Measurements from ENCODE around the gene PAPOLG. TPM values are rescaled to one million over a fixed set of nuclear protein-coding genes. Genes with fewer than 3 reads are reported as not detected.

Gene PAPOLG
- total RNA-seq, 1 donor: 21.6 TPM

DNA sequence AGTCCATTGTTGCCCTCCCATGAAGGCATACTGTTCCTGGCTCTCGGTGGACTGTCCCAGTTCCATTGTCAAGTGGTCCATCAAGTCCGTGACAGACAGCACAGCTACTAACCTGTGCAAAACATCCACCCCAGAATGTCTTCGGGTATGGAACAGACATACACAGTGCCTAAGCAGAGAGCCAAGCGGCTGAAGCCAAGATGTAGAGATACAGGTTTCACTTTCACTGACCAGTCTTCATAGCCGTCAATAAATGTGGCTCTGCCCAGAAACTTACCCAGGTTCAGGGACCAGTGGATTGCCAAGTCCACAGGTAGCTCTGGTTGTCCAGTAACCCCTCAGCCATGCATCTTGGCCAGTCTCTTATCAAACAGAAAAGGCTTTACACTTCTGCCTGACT lies 10.7 kb upstream of the PAPOLG start:
- no peaks in the 10 kb centered on the region for H3K27me3 ChIP-seq (ENCODE audit: insufficient read depth, low read length)
- H3K4me1 ChIP-seq (ENCODE audit: insufficient read depth, low read length): peaks cover 14% of the 10 kb centered on the region
- no peaks in the 10 kb centered on the region for H3K9me3 ChIP-seq (ENCODE audit: low read depth, low read length)
- H3K4me3 ChIP-seq (ENCODE audit: low read length): no peak overlapping the region

DNA sequence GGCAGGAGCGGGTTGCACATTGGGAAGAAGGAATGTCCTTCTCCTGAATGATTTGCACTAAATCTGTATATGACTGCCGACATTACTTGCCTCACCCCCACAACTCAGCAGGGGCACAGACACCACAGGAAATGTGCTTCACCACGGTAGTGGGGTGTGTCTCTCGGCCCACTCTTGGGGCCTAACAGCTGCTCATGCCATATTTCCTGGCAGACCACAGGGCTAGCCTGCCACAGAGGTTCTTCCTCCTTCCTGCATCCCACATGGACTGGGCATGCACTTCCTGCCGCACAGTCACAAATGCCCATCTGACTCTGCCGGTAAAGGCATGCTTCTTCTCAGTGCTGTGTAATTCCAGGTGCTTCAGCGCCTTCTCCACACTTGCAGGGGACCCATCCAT lies 10.3 kb upstream of the PAPOLG start:
- peaks cover 14% of the 10 kb centered on the region for H3K4me1 ChIP-seq (ENCODE audit: insufficient read depth, low read length)
- no peaks in the 10 kb centered on the region for H3K9me3 ChIP-seq (ENCODE audit: low read depth, low read length)
- no peak overlapping the region for H3K4me3 ChIP-seq (ENCODE audit: low read length)
- no peaks in the 10 kb centered on the region for H3K27me3 ChIP-seq (ENCODE audit: insufficient read depth, low read length)

DNA sequence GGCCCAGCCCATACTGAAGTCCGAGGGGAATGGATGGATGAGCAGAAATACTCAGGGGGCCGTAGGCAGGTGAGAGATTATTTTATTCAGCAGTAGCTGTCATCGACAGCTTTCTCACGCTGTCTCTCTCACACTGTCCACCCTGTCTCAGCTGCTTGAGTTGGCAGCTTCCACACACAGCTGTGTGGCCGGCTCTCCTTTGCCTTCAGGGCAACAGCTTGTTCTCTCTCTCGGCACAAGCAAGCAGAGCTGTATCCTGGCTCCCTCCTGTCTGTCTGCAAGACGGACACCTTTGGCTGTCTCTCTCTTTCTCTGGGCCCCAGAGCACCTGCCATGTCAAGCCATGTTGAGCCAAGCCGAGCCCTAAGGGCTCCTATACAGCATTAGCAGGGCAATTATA lies 9.8 kb upstream of the PAPOLG start:
- Histone ChIP-seq H3K4me3 (ENCODE audit: low read length) (no peak overlapping the region), H3K9me3 (ENCODE audit: low read depth, low read length) (no peaks in the 10 kb centered on the region), H3K27me3 (ENCODE audit: insufficient read depth, low read length) (no peaks in the 10 kb centered on the region), H3K4me1 (ENCODE audit: insufficient read depth, low read length) (peaks cover 14% of the 10 kb centered on the region)

DNA sequence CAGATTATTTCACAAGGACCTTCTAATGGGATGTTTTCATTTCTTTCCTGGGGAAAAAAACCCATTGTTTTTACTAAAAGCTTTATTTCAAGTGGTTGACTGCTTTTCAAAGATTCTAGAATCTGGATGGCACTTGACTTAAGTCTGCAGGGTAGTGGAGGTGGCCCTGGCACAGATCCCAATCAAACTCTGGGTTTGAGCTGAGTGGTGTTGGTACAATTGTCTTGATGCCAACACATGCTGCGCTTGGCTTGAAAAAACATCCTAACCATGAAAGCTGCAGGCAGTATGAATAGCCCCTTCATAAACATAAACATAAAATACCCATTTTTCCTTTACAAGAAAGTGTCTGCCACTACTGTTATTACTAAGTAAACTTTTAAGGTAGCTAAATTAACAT lies 3.6 kb downstream of the PAPOLG start:
- H3K4me3 ChIP-seq (ENCODE audit: low read length): no peak overlapping the region
- no peaks in the 10 kb centered on the region for H3K9me3 ChIP-seq (ENCODE audit: low read depth, low read length)
- H3K27me3 ChIP-seq (ENCODE audit: insufficient read depth, low read length): no peaks in the 10 kb centered on the region
- H3K4me1 ChIP-seq (ENCODE audit: insufficient read depth, low read length): peaks cover 16% of the 10 kb centered on the region

DNA sequence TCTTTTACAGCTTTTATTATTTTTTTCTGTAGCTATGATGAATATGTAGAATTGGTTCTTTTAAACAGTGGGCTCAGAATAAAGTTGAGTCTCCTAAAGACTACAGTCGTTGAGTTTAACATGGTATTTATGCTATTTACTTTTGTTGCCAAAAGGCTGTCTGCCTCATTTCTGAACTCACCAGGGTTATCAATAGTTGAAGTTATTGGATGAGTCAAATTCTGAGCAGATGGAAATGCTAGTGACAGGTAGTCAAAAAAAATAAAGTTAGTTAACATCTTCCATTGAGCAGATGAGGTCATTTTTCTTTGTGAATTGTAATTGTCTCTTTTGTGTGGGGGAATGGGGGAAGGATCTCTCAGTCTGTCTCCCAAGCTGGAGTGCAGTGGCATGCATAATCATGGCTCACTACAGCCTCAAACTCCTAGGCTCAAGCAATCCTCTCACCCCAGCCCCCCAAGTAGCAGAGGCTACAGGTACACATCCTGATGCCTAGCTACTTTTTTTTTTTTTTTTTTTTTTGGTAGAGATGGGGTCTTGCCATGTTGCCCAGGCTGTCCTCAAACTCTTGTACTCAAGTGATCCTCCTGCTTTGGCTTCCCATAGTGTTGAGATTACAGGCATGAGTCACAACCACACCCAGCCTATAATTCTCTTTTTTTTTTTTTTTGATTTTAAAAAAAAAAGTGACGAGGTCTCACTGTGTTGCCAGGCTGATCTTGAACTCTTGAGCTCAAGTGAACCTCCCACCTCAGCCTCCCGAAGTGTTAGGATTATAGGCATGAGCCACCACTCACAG lies 8.9 kb downstream of the PAPOLG start:
- Histone ChIP-seq H3K27me3 (ENCODE audit: insufficient read depth, low read length) (no peaks in the 10 kb centered on the region), H3K9me3 (ENCODE audit: low read depth, low read length) (no peaks in the 10 kb centered on the region), H3K4me3 (ENCODE audit: low read length) (no peak overlapping the region)

DNA sequence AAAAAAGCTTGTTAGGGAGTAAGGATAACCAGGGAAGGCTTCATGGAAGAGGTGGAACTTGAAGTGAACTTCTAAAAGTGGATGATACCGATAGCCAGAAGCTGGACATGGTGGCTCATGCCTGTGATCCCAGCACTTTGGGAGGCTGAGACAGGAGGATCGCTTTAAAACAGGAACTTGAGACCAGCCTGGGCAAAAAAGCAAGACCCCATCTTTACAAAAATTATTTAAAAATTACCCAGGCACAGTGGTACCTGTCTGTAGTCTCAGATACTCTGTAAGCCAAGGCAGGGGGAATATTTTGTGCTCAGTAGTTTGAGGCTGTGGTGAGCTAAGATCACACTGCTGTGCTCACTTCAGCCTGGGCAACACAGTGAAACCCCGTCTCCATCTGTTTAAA lies 10.2 kb downstream of the PAPOLG start:
- Histone ChIP-seq H3K27me3 (ENCODE audit: insufficient read depth, low read length) (no peaks in the 10 kb centered on the region), H3K4me3 (ENCODE audit: low read length) (no peak overlapping the region)

More for the DNA sequence above, 8.9 kb downstream of the PAPOLG start:
- H3K4me1 ChIP-seq (ENCODE audit: insufficient read depth, low read length): peaks cover 5% of the 10 kb centered on the region

DNA sequence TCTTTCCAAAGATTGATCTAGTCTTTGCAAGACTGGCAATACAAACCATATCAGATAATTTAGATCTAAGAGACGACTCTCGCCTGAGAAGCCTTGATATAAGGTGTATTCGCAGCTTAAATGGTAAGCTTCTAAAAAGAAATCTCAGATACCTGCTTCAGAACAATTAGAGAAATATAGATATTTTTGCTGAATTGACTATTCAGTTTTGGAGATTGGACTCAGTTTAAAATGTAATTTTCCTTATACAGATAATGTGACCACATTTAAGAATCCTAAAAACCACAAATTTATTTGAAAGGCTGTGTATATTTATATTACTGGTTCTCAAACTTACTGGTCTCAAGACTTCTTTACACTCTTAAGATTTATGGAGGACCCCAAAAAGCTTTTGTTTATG lies 15.4 kb downstream of the PAPOLG start:
- no peaks in the 10 kb centered on the region for H3K9me3 ChIP-seq (ENCODE audit: low read depth, low read length)
- no peaks in the 10 kb centered on the region for H3K4me1 ChIP-seq (ENCODE audit: insufficient read depth, low read length)
- H3K27me3 ChIP-seq (ENCODE audit: insufficient read depth, low read length): no peaks in the 10 kb centered on the region
- no peak overlapping the region for H3K4me3 ChIP-seq (ENCODE audit: low read length)

More for the DNA sequence above, 10.2 kb downstream of the PAPOLG start:
- H3K4me1 ChIP-seq (ENCODE audit: insufficient read depth, low read length): peaks cover 5% of the 10 kb centered on the region
- no peaks in the 10 kb centered on the region for H3K9me3 ChIP-seq (ENCODE audit: low read depth, low read length)

DNA sequence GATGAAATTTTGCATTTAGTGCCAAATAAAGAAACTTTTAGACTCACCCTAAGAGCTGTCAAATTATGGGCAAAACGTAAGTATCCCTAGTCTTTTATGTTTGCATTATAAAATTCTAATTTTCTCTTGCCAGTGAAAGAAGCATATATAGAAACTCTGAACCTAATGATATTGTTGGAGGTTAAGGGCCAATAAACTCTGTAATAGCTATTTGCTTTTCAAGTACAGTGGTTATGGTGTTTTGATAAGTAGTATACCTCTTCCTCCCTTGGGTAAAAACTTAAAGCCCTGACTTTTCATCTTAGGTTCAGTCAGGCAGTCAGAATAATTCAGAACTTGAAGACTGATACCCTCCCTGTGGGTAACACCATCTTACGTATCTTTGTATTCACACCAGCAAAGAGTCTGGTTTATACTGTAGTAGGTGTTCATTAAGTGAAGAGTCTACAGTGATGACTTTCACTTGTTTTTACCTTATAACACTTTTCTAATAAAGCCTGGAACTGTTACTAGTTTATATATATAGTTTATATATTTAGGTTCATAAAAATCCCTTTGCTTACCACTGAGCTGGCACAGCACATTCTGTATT lies 19.1 kb downstream of the PAPOLG start:
- Histone ChIP-seq H3K4me1 (ENCODE audit: insufficient read depth, low read length) (peaks cover 1% of the 10 kb centered on the region), H3K27me3 (ENCODE audit: insufficient read depth, low read length) (no peaks in the 10 kb centered on the region), H3K4me3 (ENCODE audit: low read length) (no peak overlapping the region), H3K9me3 (ENCODE audit: low read depth, low read length) (no peaks in the 10 kb centered on the region)

DNA sequence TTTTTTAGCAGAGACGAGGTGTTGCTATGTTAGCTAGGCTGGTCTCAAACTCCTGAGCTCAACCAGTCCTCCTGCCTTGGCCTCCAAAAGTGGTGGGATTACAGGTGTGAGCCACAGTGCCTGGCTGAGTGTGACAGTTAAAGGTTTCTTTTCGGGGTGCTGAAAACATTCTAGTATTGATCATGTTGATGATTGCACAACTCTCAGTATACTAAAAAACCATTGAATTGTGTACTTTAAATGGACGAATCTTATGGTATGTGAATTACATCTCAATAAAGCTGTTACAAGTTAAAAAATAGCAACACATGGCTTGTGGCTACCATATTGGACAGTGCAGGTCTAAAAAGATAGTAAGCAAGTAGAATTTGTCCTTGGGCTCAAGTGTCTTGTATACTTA lies 22.3 kb downstream of the PAPOLG start:
- Histone ChIP-seq H3K27me3 (ENCODE audit: insufficient read depth, low read length) (no peaks in the 10 kb centered on the region), H3K4me3 (ENCODE audit: low read length) (no peak overlapping the region), H3K4me1 (ENCODE audit: insufficient read depth, low read length) (peaks cover 12% of the 10 kb centered on the region), H3K9me3 (ENCODE audit: low read depth, low read length) (no peaks in the 10 kb centered on the region)

DNA sequence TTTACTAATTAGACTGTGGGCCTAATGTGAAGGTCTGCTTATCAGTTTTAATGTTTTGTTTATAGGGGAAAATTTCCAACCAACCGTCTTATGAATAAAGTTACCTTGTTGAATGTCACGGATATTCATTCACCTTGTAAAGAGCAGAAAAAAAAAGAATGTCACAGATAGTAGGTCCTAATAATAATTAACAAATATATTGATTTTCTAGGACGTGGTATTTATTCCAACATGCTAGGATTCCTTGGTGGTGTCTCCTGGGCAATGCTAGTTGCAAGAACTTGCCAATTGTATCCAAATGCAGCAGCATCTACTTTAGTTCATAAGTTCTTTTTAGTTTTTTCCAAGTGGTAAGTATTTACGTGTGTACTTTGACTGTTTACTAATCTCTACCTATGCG lies 23.4 kb downstream of the PAPOLG start:
- Histone ChIP-seq H3K9me3 (ENCODE audit: low read depth, low read length) (no peaks in the 10 kb centered on the region), H3K27me3 (ENCODE audit: insufficient read depth, low read length) (no peaks in the 10 kb centered on the region), H3K4me3 (ENCODE audit: low read length) (no peak overlapping the region), H3K4me1 (ENCODE audit: insufficient read depth, low read length) (peaks cover 12% of the 10 kb centered on the region)

DNA sequence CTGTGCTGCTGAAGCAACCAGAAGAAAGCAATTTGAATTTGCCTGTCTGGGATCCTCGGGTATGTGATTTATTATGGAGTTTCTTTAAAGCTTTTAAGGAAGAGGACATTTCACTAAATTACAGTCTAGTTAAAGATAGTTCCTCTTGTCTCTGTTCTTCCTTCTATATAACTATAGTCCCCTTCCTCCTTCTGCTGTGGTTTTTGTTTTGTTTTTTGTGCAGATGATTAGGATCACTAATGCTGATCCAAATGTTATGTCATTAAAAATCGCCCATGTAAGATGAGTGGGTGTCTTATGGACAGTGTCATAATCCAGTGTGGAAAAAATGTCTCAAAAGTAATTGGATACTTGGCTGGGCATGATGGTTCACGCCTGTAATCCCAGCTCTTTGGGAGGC lies 24.7 kb downstream of the PAPOLG start:
- H3K27me3 ChIP-seq (ENCODE audit: insufficient read depth, low read length): no peaks in the 10 kb centered on the region
- H3K4me3 ChIP-seq (ENCODE audit: low read length): no peak overlapping the region
- peaks cover 12% of the 10 kb centered on the region for H3K4me1 ChIP-seq (ENCODE audit: insufficient read depth, low read length)
- H3K9me3 ChIP-seq (ENCODE audit: low read depth, low read length): no peaks in the 10 kb centered on the region

DNA sequence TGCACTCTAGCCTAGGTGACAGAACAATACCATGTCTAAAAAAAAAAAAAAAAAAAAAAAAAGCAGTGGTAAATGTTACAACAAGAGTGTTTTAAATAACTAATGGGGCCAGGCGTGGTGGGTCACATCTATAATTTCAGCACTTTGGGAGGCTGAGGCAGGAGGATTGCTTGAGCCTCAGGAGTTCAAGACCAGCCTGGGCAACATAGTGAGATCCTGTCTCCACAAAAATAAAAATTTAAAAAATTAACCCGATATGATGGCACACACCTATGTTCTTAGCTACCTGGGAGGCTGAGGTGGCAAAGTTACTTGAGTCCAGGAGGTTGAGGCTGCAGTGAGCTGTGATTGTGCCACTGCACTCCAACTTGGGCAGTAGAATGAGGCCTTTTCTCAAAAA lies 37.1 kb downstream of the PAPOLG start:
- Histone ChIP-seq H3K9me3 (ENCODE audit: low read depth, low read length) (no peaks in the 10 kb centered on the region), H3K4me1 (ENCODE audit: insufficient read depth, low read length) (peaks cover 23% of the 10 kb centered on the region), H3K4me3 (ENCODE audit: low read length) (no peak overlapping the region), H3K27me3 (ENCODE audit: insufficient read depth, low read length) (no peaks in the 10 kb centered on the region)

DNA sequence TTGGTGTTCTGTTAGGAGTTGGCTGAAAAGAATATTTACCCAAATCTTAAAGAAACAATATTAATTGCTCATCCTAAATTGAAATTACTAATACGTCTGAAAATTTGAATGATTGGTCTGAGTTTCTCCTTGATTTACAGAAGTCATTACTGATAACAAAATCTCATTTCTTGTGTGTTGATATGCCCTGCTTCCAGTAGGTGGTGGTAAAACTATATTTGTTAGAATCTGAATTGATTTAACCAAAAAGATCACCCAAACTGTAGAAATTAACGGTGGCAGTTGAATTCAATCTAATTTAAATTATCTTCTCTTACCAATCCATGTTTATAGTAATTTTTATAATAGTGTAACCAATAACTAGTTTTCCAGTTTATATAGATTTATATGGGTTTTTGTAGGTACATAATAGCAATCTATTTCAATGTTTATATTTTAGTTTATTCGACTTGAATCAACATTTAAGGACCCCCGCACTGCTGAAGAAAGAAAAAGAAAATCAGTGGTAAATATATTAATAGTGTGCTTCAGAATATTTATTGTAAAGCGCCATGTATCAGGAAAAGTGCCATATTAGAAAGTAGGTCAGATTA lies 38.3 kb downstream of the PAPOLG start:
- Histone ChIP-seq H3K9me3 (ENCODE audit: low read depth, low read length) (no peaks in the 10 kb centered on the region), H3K27me3 (ENCODE audit: insufficient read depth, low read length) (no peaks in the 10 kb centered on the region), H3K4me3 (ENCODE audit: low read length) (no peak overlapping the region), H3K4me1 (ENCODE audit: insufficient read depth, low read length) (peaks cover 23% of the 10 kb centered on the region)

DNA sequence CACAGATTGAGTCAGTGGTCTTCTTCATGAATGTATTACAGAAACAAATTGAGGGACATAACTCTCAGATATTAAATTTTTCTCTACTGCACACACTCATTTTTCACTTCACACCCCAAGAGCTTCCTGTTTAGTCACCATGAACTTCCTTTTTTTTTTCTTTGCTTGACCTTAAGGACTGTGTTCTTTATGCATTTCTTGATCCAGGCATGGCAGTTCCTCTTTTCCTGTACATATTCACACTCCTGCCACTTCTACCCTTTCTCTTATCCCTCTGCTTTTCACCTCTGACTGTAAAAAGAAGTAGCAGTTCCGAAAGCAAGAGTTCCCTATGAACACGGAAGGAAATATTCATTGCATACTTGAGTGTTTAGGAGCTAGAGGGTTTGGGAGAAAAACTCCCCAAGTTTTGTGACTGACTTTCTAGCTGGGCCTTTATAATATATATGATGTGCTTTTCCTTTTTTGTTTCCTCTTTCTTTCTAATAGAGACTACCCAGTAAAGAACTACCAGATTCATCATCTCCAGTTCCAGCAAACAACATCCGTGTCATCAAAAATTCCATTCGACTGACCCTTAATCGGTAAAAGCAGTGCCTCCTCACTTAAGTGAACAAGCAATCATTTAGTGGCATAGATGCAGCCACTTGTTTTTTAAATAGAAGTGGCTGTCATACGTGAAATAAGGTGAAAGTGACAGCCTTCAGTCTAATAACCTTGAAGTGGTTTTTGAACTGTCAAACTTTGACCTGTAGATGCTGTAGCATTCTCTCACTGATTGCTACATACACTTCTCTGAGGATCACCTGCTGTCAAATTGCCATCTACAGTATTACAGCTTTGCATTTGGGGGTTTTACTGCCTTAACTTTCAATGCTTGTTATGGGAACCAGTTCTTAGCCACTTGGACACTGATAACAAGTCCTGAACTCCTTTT lies 40.8 kb downstream of the PAPOLG start:
- peaks cover 23% of the 10 kb centered on the region for H3K4me1 ChIP-seq (ENCODE audit: insufficient read depth, low read length)
- H3K4me3 ChIP-seq (ENCODE audit: low read length): no peak overlapping the region
- no peaks in the 10 kb centered on the region for H3K27me3 ChIP-seq (ENCODE audit: insufficient read depth, low read length)
- H3K9me3 ChIP-seq (ENCODE audit: low read depth, low read length): no peaks in the 10 kb centered on the region

DNA sequence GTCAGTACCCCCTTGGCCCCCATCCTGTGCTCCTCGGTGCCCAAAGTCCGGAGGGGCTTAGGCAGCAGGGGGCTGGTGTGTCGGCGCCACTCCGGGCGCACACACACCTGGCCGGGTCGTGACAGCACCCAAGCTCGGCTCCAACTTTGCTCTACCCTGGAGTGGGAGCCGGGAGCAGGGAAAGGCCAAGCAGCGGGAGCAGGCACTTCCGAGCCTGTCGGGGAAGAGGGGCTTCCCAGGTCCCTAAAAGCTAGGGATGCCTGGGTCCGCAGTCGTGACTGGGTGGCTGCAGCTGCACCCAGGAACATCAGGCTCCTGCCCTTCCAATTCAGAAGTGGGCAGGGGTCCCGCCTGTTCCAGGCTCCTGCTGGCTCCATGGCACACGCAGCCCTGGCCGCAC lies 48.4 kb downstream of the PAPOLG start:
- H3K27me3 ChIP-seq (ENCODE audit: insufficient read depth, low read length): no peaks in the 10 kb centered on the region
- H3K9me3 ChIP-seq (ENCODE audit: low read depth, low read length): no peaks in the 10 kb centered on the region
- peaks cover 19% of the 10 kb centered on the region for H3K4me1 ChIP-seq (ENCODE audit: insufficient read depth, low read length)
- H3K4me3 ChIP-seq (ENCODE audit: low read length): no peak overlapping the region

Measured in mononuclear cell (primary cell).